Measurements from ENCODE around the gene MRPS5.

GRCh38 chr2:95046371-95047112 lies 75.1 kb downstream of the MRPS5 start:
- TF ChIP-seq POLR2AphosphoS5 (IDR thresholded peaks at IDR 0.05), result no peak
- TF ChIP-seq, protein P1, sequence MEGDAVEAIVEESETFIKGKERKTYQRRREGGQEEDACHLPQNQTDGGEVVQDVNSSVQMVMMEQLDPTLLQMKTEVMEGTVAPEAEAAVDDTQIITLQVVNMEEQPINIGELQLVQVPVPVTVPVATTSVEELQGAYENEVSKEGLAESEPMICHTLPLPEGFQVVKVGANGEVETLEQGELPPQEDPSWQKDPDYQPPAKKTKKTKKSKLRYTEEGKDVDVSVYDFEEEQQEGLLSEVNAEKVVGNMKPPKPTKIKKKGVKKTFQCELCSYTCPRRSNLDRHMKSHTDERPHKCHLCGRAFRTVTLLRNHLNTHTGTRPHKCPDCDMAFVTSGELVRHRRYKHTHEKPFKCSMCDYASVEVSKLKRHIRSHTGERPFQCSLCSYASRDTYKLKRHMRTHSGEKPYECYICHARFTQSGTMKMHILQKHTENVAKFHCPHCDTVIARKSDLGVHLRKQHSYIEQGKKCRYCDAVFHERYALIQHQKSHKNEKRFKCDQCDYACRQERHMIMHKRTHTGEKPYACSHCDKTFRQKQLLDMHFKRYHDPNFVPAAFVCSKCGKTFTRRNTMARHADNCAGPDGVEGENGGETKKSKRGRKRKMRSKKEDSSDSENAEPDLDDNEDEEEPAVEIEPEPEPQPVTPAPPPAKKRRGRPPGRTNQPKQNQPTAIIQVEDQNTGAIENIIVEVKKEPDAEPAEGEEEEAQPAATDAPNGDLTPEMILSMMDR (IDR thresholded peaks at IDR 0.05), result no peak
- no peak for TF ChIP-seq EP300 (IDR thresholded peaks at IDR 0.05)
- no peak for TF ChIP-seq POLR2A (IDR thresholded peaks at IDR 0.05)
